ENCODE results near the gene TGFBR3. TPM values are rescaled to one million over a fixed set of nuclear protein-coding genes. Genes with fewer than 3 reads are reported as not detected.

Gene TGFBR3
- polyA plus RNA-seq, 1 donor (not counting 4 experiments of a cell fraction or from before 2014, with no cell fraction given): 1.2 TPM

DNA sequence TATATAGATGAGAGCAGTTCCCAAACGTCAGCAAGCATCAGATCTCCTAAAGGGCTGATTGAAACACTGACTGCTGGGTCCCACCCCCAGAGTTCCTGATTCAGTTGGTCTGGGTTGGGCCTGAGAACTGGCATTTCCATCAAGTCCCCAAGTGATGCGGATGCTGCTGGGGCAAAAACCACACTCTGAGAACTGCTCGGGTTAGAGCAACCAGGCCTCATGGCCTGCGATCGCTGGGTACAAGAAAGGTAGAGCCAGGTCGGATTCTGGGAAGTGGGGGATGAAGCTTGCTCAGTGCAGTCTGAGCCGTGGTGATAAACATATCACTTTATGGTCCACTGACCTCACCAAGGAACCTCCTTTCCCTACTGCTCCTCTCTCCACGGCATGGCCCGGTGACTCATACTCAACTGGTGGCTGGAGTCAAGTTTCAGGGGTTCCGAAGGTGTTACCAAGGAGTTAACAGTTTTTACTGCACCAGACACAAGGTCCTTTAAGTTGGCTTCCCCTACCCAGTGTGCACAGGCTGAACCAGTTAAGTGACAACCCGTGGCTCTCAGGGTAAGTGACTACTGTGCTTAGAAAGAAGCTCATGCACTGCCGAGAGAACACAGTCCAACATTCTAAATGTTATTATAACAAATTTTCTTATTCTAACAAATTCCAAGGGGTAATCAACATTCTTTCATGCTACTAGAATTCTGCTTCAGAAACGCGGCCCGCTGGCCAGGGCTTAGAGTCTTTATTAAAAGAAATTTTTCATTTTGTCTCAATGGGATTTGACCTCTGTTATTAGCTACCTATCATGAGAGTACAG lies 153.5 kb downstream of the TGFBR3 start:
- Histone ChIP-seq H4K20me1 (ENCODE audit: control insufficient read depth, extremely low read depth, insufficient read depth, low read length) (no peaks in the 10 kb centered on the region), H3K79me2 (ENCODE audit: control insufficient read depth, insufficient read depth, low read length) (no peaks in the 10 kb centered on the region), H3K36me3 (ENCODE audit: control insufficient read depth in 2 of 2, extremely low read depth in 1 of 2, insufficient read depth in 2 of 2, low read length in 2 of 2) (peaks cover 0 to 1% of the 10 kb centered on the region in 2 experiments), H2AFZ (ENCODE audit: control insufficient read depth, low read length) (no peak overlapping the region), H3K4me1 (ENCODE audit: control insufficient read depth, extremely low read depth, insufficient read depth, low read length) (peaks cover 36% of the 10 kb centered on the region), H3K9me1 (ENCODE audit: control insufficient read depth, extremely low read depth, insufficient read depth, low read length) (peaks cover 3% of the 10 kb centered on the region), H3K27me3 (ENCODE audit: control insufficient read depth, extremely low read depth, insufficient read depth, low read length) (no peaks in the 10 kb centered on the region), H3K9me3 (ENCODE audit: control insufficient read depth, low read depth, low read length) (no peaks in the 10 kb centered on the region), H3K27ac (ENCODE audit: control insufficient read depth, insufficient read depth, low read length) (no peak overlapping the region), H3K9ac (ENCODE audit: control insufficient read depth, extremely low read depth, insufficient read depth, low read length) (no peak overlapping the region), H3K4me2 (ENCODE audit: control insufficient read depth, extremely low read depth, insufficient read depth, low read depth, low read length) (peak overlapping the region; percentile 57), H3K4me3 (ENCODE audit: control insufficient read depth in 2 of 3, extremely low read depth in 1 of 3, insufficient read depth in 2 of 3, low read depth in 1 of 3, low read length in 3 of 3) (no peak overlapping the region)
- TF ChIP-seq, protein P1, sequence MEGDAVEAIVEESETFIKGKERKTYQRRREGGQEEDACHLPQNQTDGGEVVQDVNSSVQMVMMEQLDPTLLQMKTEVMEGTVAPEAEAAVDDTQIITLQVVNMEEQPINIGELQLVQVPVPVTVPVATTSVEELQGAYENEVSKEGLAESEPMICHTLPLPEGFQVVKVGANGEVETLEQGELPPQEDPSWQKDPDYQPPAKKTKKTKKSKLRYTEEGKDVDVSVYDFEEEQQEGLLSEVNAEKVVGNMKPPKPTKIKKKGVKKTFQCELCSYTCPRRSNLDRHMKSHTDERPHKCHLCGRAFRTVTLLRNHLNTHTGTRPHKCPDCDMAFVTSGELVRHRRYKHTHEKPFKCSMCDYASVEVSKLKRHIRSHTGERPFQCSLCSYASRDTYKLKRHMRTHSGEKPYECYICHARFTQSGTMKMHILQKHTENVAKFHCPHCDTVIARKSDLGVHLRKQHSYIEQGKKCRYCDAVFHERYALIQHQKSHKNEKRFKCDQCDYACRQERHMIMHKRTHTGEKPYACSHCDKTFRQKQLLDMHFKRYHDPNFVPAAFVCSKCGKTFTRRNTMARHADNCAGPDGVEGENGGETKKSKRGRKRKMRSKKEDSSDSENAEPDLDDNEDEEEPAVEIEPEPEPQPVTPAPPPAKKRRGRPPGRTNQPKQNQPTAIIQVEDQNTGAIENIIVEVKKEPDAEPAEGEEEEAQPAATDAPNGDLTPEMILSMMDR (optimal IDR thresholded peaks at IDR 0.05 in 1 of 3, IDR thresholded peaks at IDR 0.05 in 1 of 3, conservative IDR thresholded peaks at IDR 0.05 in 1 of 3; ENCODE audit: extremely low read depth in 1 of 3, insufficient read depth in 2 of 3, low read length in 3 of 3): no peak
- TF ChIP-seq EZH2 (IDR thresholded peaks at IDR 0.05; ENCODE audit: low read length): no peak
- dilution Hi-C loops (cut with MboI; ENCODE audit: extremely low pct_ligation_motif_present, low sequenced_read_pairs): no loop called here
- DNase-seq (ENCODE audit: low read depth, low spot score): no peak
- no peak for FAIRE-seq

DNA sequence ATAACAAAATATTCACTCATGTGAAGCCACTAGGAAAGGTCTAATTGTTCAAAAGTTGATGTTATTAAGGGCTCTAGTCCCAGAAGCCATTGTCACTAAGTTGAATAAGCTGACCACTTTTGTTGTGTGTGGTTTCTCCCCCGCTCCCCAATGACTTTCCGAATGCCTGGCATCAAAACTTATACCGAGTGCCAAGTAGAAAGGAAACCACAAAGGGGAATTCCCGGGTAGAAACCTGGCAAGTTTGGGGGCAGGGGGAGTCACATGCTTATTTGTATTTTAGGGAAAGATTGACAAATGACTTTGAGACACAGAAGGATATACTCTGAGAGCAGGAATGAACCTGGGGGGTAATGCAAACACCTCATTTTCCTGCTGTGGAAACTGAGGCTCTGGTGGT lies 154.1 kb downstream of the TGFBR3 start:
- peak; percentile 17 for FAIRE-seq
- no peak overlapping the region for H3K27ac ChIP-seq (ENCODE audit: control insufficient read depth, insufficient read depth, low read length)
- TF ChIP-seq EZH2 (IDR thresholded peaks at IDR 0.05; ENCODE audit: low read length): no peak

More for the DNA sequence above, 154.1 kb downstream of the TGFBR3 start:
- DNase-seq (ENCODE audit: low read depth, low spot score): no peak
- dilution Hi-C loops (cut with MboI; ENCODE audit: extremely low pct_ligation_motif_present, low sequenced_read_pairs): no loop called here
- Histone ChIP-seq H4K20me1 (ENCODE audit: control insufficient read depth, extremely low read depth, insufficient read depth, low read length) (no peaks in the 10 kb centered on the region), H3K27me3 (ENCODE audit: control insufficient read depth, extremely low read depth, insufficient read depth, low read length) (no peaks in the 10 kb centered on the region), H3K79me2 (ENCODE audit: control insufficient read depth, insufficient read depth, low read length) (no peaks in the 10 kb centered on the region), H3K4me2 (ENCODE audit: control insufficient read depth, extremely low read depth, insufficient read depth, low read depth, low read length) (peak overlapping the region; percentile 57), H2AFZ (ENCODE audit: control insufficient read depth, low read length) (no peak overlapping the region), H3K36me3 (ENCODE audit: control insufficient read depth in 2 of 2, extremely low read depth in 1 of 2, insufficient read depth in 2 of 2, low read length in 2 of 2) (peaks cover 0 to 1% of the 10 kb centered on the region in 2 experiments), H3K9me3 (ENCODE audit: control insufficient read depth, low read depth, low read length) (no peaks in the 10 kb centered on the region), H3K4me3 (ENCODE audit: control insufficient read depth in 2 of 3, extremely low read depth in 1 of 3, insufficient read depth in 2 of 3, low read depth in 1 of 3, low read length in 3 of 3) (no peak overlapping the region), H3K9me1 (ENCODE audit: control insufficient read depth, extremely low read depth, insufficient read depth, low read length) (peaks cover 3% of the 10 kb centered on the region), H3K9ac (ENCODE audit: control insufficient read depth, extremely low read depth, insufficient read depth, low read length) (no peak overlapping the region), H3K4me1 (ENCODE audit: control insufficient read depth, extremely low read depth, insufficient read depth, low read length) (peaks cover 29% of the 10 kb centered on the region)

Data from keratinocyte (primary cell).